ENCODE results near the gene POU3F3. TPM values are rescaled to one million over a fixed set of nuclear protein-coding genes. Genes with fewer than 3 reads are reported as not detected.

Gene POU3F3
- total RNA-seq, 1 experiment from 2014 or later = not detected

DNA sequence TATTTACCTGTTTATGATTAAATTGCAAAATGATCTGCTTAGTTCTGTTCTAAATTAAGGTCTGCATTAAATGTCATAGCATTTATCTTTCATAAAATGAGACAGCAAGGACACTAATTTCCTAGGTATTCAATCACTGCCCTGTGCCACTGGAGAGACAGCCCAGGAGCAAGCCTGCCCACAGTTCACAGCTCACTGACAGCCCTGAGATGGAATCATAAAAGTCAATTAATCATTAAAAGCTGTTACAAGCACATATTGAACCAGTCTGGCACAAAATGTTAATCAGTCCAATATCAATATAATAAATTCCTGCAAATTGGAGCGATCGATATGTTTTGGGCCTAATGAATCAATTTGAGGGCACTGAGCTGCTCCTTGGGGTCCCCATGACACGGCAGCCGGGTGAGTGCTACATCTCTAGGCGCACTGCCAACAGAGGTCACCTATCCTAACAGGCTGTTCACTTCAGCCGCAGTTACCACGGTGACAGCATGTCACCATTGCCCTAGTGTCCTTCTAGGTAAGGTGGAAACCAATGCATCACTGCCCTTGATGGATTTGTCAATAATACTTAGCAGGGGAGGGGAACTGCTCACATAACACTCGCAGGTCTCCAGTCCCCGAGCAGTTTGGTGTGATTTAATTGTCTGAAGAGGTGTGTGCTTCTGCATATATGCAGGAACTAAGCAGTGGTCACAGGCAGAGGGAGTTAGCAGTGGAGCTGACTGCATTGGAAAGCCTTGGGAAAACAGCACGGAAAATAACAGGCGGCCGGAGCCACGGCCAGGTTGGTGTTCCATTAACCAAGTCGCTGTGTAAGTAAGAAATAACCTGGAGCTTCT lies 47.3 kb downstream of the POU3F3 start:
- ChIA-PET POLR2A (no interaction called here), CTCF (no interaction called here), RAD21 (ENCODE audit: low non-redundant PET in 1 of 2, low total read pairs in 2 of 2, uncharacterized antibody in 2 of 2, unreplicated experiment in 2 of 2) (no interaction called here)
- H3K4me2 ChIP-seq (ENCODE audit: low read length) = no peak overlapping the region
- intact Hi-C loops (cut with micrococcal nuclease) = loop anchor here (2.0 kb wide), 1 partner anchor 56 kb away; no protein-coding TSS in a partner anchor
- TF ChIP-seq TCF7L2 (IDR thresholded peaks at IDR 0.05; ENCODE audit: borderline replicate concordance, extremely low read depth, insufficient read depth, insufficient read length) = no peak
- TF ChIP-seq, protein P1, sequence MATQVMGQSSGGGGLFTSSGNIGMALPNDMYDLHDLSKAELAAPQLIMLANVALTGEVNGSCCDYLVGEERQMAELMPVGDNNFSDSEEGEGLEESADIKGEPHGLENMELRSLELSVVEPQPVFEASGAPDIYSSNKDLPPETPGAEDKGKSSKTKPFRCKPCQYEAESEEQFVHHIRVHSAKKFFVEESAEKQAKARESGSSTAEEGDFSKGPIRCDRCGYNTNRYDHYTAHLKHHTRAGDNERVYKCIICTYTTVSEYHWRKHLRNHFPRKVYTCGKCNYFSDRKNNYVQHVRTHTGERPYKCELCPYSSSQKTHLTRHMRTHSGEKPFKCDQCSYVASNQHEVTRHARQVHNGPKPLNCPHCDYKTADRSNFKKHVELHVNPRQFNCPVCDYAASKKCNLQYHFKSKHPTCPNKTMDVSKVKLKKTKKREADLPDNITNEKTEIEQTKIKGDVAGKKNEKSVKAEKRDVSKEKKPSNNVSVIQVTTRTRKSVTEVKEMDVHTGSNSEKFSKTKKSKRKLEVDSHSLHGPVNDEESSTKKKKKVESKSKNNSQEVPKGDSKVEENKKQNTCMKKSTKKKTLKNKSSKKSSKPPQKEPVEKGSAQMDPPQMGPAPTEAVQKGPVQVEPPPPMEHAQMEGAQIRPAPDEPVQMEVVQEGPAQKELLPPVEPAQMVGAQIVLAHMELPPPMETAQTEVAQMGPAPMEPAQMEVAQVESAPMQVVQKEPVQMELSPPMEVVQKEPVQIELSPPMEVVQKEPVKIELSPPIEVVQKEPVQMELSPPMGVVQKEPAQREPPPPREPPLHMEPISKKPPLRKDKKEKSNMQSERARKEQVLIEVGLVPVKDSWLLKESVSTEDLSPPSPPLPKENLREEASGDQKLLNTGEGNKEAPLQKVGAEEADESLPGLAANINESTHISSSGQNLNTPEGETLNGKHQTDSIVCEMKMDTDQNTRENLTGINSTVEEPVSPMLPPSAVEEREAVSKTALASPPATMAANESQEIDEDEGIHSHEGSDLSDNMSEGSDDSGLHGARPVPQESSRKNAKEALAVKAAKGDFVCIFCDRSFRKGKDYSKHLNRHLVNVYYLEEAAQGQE (IDR thresholded peaks at IDR 0.05; ENCODE audit: low read depth) = no peak
- H3K9me2 ChIP-seq (ENCODE audit: insufficient read depth) = no peaks in the 10 kb centered on the region
- peaks cover 39% of the 10 kb centered on the region for H3K27me3 ChIP-seq (ENCODE audit: insufficient read depth, low read length)
- no peaks in the 10 kb centered on the region for H3K9me3 ChIP-seq (ENCODE audit: control insufficient read depth in 1 of 2, insufficient read depth in 1 of 2, low read depth in 1 of 2, low read length in 2 of 2)
- DNase-seq (ENCODE audit: low read depth, low spot score) (no peak), ATAC-seq (no peak)
- no peak overlapping the region for H3K9ac ChIP-seq (ENCODE audit: low read length)
- H3K79me2 ChIP-seq (ENCODE audit: insufficient read depth, low read length) = no peaks in the 10 kb centered on the region
- H3K36me3 ChIP-seq (ENCODE audit: control insufficient read depth in 1 of 2, insufficient read depth in 2 of 2, low read length in 2 of 2) = no peaks in the 10 kb centered on the region
- no peak overlapping the region for H3K4me3 ChIP-seq (replicated peaks in 1 of 2; ENCODE audit: low read depth in 1 of 2, low read length in 2 of 2)
- H3K4me1 ChIP-seq (ENCODE audit: control insufficient read depth in 1 of 2, insufficient read depth in 2 of 2, low read length in 2 of 2) = peaks cover 0 to 8% of the 10 kb centered on the region in 2 experiments; a peak in 1 of 4 replicates
- BruUV-seq (replicated peaks) = no TSS peak
- no peaks in the 10 kb centered on the region for H4K20me1 ChIP-seq (ENCODE audit: insufficient read depth)
- no peak overlapping the region for H2AFZ ChIP-seq (ENCODE audit: low read depth, low read length, poor library complexity, severe bottlenecking)
- no peak overlapping the region for H3K27ac ChIP-seq (ENCODE audit: low read depth, low read length)

DNA sequence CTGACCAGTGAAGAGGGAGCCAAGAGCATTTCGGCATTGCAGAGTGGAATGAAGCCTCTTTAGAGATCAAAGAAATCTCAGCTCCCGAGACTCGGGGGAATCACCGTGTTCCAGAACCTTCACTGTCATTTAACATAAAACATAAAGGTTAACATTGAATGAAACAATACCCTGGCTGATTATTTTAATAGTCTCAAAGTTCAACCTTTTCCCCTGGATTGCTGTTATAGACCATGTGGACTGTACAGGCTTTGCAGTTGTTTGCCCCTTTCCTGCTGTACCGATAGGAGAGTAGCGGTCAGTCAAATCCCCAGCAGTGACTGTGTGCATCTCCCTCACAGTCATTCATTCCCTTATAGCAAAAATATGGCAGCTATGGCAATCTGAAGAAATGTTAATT lies 48.4 kb downstream of the POU3F3 start:
- Histone ChIP-seq H3K4me3 (replicated peaks in 1 of 2; ENCODE audit: low read depth in 1 of 2, low read length in 2 of 2) (no peak overlapping the region), H4K20me1 (ENCODE audit: insufficient read depth) (no peaks in the 10 kb centered on the region), H2AFZ (ENCODE audit: low read depth, low read length, poor library complexity, severe bottlenecking) (no peak overlapping the region), H3K9me2 (ENCODE audit: insufficient read depth) (no peaks in the 10 kb centered on the region), H3K79me2 (ENCODE audit: insufficient read depth, low read length) (no peaks in the 10 kb centered on the region), H3K36me3 (ENCODE audit: control insufficient read depth in 1 of 2, insufficient read depth in 2 of 2, low read length in 2 of 2) (no peaks in the 10 kb centered on the region), H3K4me1 (ENCODE audit: control insufficient read depth in 1 of 2, insufficient read depth in 2 of 2, low read length in 2 of 2) (peaks cover 0 to 8% of the 10 kb centered on the region in 2 experiments; a peak in 1 of 4 replicates), H3K27me3 (ENCODE audit: insufficient read depth, low read length) (peaks cover 45% of the 10 kb centered on the region), H3K9ac (ENCODE audit: low read length) (no peak overlapping the region), H3K9me3 (ENCODE audit: control insufficient read depth in 1 of 2, insufficient read depth in 1 of 2, low read depth in 1 of 2, low read length in 2 of 2) (no peaks in the 10 kb centered on the region), H3K4me2 (ENCODE audit: low read length) (no peak overlapping the region), H3K27ac (ENCODE audit: low read depth, low read length) (no peak overlapping the region)
- intact Hi-C loops (cut with micrococcal nuclease) = no loop called here
- no TSS peak for BruUV-seq (replicated peaks)
- CTCF ChIA-PET = no interaction called here
- POLR2A ChIA-PET = no interaction called here
- RAD21 ChIA-PET (ENCODE audit: low non-redundant PET in 1 of 2, low total read pairs in 2 of 2, uncharacterized antibody in 2 of 2, unreplicated experiment in 2 of 2) = no interaction called here
- DNase-seq (ENCODE audit: low read depth, low spot score) = no peak
- ATAC-seq = no peak
- TF ChIP-seq EZH2phosphoT487 (IDR thresholded peaks at IDR 0.05; ENCODE audit: borderline replicate concordance) (no peak), ZFX (IDR thresholded peaks at IDR 0.05) (no peak), CEBPB (IDR thresholded peaks at IDR 0.05; ENCODE audit: low read depth) (no peak), TCF7L2 (IDR thresholded peaks at IDR 0.05; ENCODE audit: borderline replicate concordance, extremely low read depth, insufficient read depth, insufficient read length) (no peak), SIN3A (IDR thresholded peaks at IDR 0.05; ENCODE audit: low read depth) (no peak), ELF1 (IDR thresholded peaks at IDR 0.05; ENCODE audit: borderline replicate concordance, low read depth) (no peak), SP1 (IDR thresholded peaks at IDR 0.05; ENCODE audit: low read depth) (no peak)
- TF ChIP-seq, protein P1 (IDR thresholded peaks at IDR 0.05; ENCODE audit: low read depth) = no peak

Data from HCT116 (cell line).